ENCODE data around the gene PLCD4.

DNA sequence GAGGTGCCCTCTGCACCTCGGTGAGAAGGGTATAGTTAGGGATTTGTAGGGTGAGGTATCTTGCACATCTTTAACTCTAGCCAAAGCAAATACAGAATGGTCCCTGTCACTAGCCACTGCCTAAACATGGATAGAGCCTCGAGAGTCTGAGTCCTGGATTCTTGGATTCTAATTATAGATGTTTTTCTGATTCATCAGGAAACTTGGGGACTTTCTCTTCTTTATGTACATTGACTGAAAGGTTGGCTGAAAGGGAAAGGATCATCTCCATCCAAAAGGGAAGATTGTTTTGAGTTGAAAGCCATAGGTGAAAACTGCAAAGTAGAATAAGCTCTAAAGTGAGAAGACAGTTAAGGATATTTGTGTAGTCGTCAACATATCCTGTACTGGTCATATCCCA is 72.4 kb downstream of the PLCD4 start:
- TF ChIP-seq CTCF (IDR thresholded peaks at IDR 0.05) (no peak), POLR2A (IDR thresholded peaks at IDR 0.05) (no peak)
